GM23248 (cell line): ENCODE results near the gene THAP8. TPM values are rescaled to one million over a fixed set of nuclear protein-coding genes. Genes with fewer than 3 reads are reported as not detected.

ENCODE experiments used
- DNase-seq: peaks from one replicate; pipeline ENCODE4 v3.0.0-alpha.2; 2015
- H2AFZ ChIP-seq: fragments of 200-600 bp; sonication (generic); 2 replicates; pipeline ENCODE4 v1.6.1; 2016; ENCODE audit warnings: antibody characterized with exemption
- H3F3A ChIP-seq: fragments of 200-600 bp; sonication (generic); 2 replicates; pipeline ENCODE4 v1.6.1; 2016; ENCODE audit warnings: mild to moderate bottlenecking, antibody characterized with exemption, mixed run types; ENCODE audit not compliant: insufficient read depth
- H3K27ac ChIP-seq: fragments of 200-600 bp; sonication (generic); 2 replicates; pipeline ENCODE4 v1.5.1; 2016; ENCODE audit warnings: mild to moderate bottlenecking
- H3K27me3 ChIP-seq: fragments of 200-600 bp; sonication (generic); replicated peaks from 2 replicates; pipeline ENCODE4 v1.6.1; 2016; ENCODE audit warnings: mild to moderate bottlenecking; ENCODE audit not compliant: insufficient read depth
- H3K36me3 ChIP-seq: fragments of 200-600 bp; sonication (generic); 2 replicates; pipeline ENCODE4 v1.6.1; 2016; ENCODE audit warnings: low read depth, mild to moderate bottlenecking
- H3K4me1 ChIP-seq: fragments of 200-600 bp; sonication (generic); 2 replicates; pipeline ENCODE4 v1.6.1; 2016; ENCODE audit warnings: mild to moderate bottlenecking; ENCODE audit not compliant: insufficient read depth
- H3K4me2 ChIP-seq: fragments of 200-600 bp; sonication (generic); one replicate; pipeline ENCODE4 v1.6.1; 2016; ENCODE audit warnings: mild to moderate bottlenecking; ENCODE audit not compliant: unreplicated experiment
- H3K4me3 ChIP-seq: fragments of 200-600 bp; sonication (generic); 2 replicates; pipeline ENCODE4 v1.5.1; 2016; ENCODE audit warnings: mild to moderate bottlenecking
- H3K79me2 ChIP-seq: fragments of 200-600 bp; sonication (generic); 2 replicates; pipeline ENCODE4 v1.6.1; 2016; ENCODE audit warnings: mild to moderate bottlenecking; ENCODE audit not compliant: insufficient read depth
- H3K9ac ChIP-seq: fragments of 200-600 bp; sonication (generic); 2 replicates; pipeline ENCODE4 v1.6.1; 2016; ENCODE audit warnings: mild to moderate bottlenecking
- H3K9me2 ChIP-seq: fragments of 200-600 bp; sonication (generic); 2 replicates; pipeline ENCODE4 v1.6.1; 2016; ENCODE audit warnings: mixed run types, mild to moderate bottlenecking, moderate library complexity; ENCODE audit not compliant: insufficient read depth
- H3K9me3 ChIP-seq: fragments of 200-600 bp; sonication (generic); one replicate; pipeline ENCODE4 v1.6.1; 2017; ENCODE audit warnings: low read depth
- H4K20me1 ChIP-seq: fragments of 200-600 bp; sonication (generic); 2 replicates; pipeline ENCODE4 v1.6.0; 2016; ENCODE audit not compliant: insufficient read depth
- EZH2 ChIP-seq: fragments of 200-600 bp; sonication (generic); IDR thresholded peaks from 2 replicates; pipeline ENCODE4 v1.6.1; 2018; ENCODE audit warnings: antibody characterized with exemption, mild to moderate bottlenecking; ENCODE audit not compliant: insufficient read depth, poor library complexity, severe bottlenecking
- EZH2phosphoT487 ChIP-seq: fragments of 200-600 bp; sonication (generic); IDR thresholded peaks from 2 replicates; pipeline ENCODE4 v1.6.1; 2018; ENCODE audit warnings: antibody characterized with exemption, moderate library complexity, mild to moderate bottlenecking, low read depth; ENCODE audit not compliant: insufficient read depth
- WGBS, 2 experiments: methylation state at CpG; one replicate each; pipeline ENCODE4 v1.1.6; 2015 to 2017; ENCODE audit warnings: low lambda C conversion rate in 2 of 2, low coverage in 1 of 2; ENCODE audit errors: missing lambda C conversion rate in 2 of 2; 5-methylcytosine and 5-hydroxymethylcytosine counted together
- in situ Hi-C: fragments of 300-500 bp; cut with MboI; formaldehyde crosslinking; loops from 2 replicates; pipeline ENCODE4 v1.15.0; 2020
- polyA plus RNA-seq: library from polyadenylated mRNA; unstranded; fragments of >200 nt; fragmentation: Nextera tagmentation; extraction: Ambion mirVana; gene quantifications from 2 replicates; pipeline ENCODE4 v1.2.1, GENCODE V29; 2016
- total RNA-seq: library from RNA; depleted of rRNA; stranded (reverse); fragments of >200 nt; shearing (Covaris generic); gene quantifications from 2 replicates; pipeline ENCODE4 v1.2.3, GENCODE V29; 2014

The THAP8 gene
- total and polyA plus RNA-seq, 2 experiments from 2014 or later, result 3.8 to 12.8 TPM

- peak within 1 kb of the TSS; percentile 89 for H2AFZ ChIP-seq
- peak within 1 kb of the TSS; percentile 99 for H3K4me2 ChIP-seq
- DNase-seq, result peak; percentile 100
- H3K79me2 ChIP-seq, result peaks cover 14% of the 10 kb centered on the region
- peak within 1 kb of the TSS; percentile 98 for H3K4me3 ChIP-seq
- H4K20me1 ChIP-seq, result no peaks in the 10 kb centered on the region
- TF ChIP-seq EZH2 (no peak), EZH2phosphoT487 (no peak)
- H3K27ac ChIP-seq, result peak within 1 kb of the TSS; percentile 34
- no peaks in the 10 kb centered on the region for H3K4me1 ChIP-seq
- H3K9me3 ChIP-seq, result no peaks in the 10 kb centered on the region
- no peaks in the 10 kb centered on the region for H3K9me2 ChIP-seq
- in situ Hi-C loops, result no loop called here
- WGBS, 2 experiments, result 2 to 4% methylated on average over 40 to 42 of the region's 42 CpGs
- H3K9ac ChIP-seq, result peak within 1 kb of the TSS; percentile 91
- peaks cover 6% of the 10 kb centered on the region; the same call in 1 of the 2 replicates for H3K36me3 ChIP-seq
- H3K27me3 ChIP-seq, result no peaks in the 10 kb centered on the region
- H3F3A ChIP-seq, result peaks cover 8% of the 10 kb centered on the region; the same call in 1 of the 2 replicates
These were observed 39.8 kb downstream of the THAP8 start, which contains the start of gene ALKBH6 for GRCh38 chr19:36014012-36014924. Gene ALKBH6, minus strand, starts transcription at chr19:36014213. Its CDS starts 816 bp downstream, at chr19:36013397.

GRCh38 chr19:36013280-36014011, 40.6 kb downstream of the THAP8 start:
- peak overlapping the region; percentile 34 for H3K27ac ChIP-seq
- H3K4me2 ChIP-seq, result peak overlapping the region; percentile 99
- peaks cover 14% of the 10 kb centered on the region for H3K79me2 ChIP-seq
- no peaks in the 10 kb centered on the region for H3K27me3 ChIP-seq
- H4K20me1 ChIP-seq, result no peaks in the 10 kb centered on the region
- H3K9me2 ChIP-seq, result no peaks in the 10 kb centered on the region
- in situ Hi-C loops, result no loop called here
- H3F3A ChIP-seq, result peaks cover 8% of the 10 kb centered on the region; the same call in 1 of the 2 replicates
- H3K4me3 ChIP-seq, result peak overlapping the region; percentile 98
- H2AFZ ChIP-seq, result peak overlapping the region; percentile 89
- H3K4me1 ChIP-seq, result peaks cover 4% of the 10 kb centered on the region; the same call in 1 of the 2 replicates
- TF ChIP-seq EZH2, result no peak
- TF ChIP-seq EZH2phosphoT487, result no peak
- H3K36me3 ChIP-seq, result peaks cover 6% of the 10 kb centered on the region; the same call in 1 of the 2 replicates
- H3K9ac ChIP-seq, result peak overlapping the region; percentile 91
- H3K9me3 ChIP-seq, result no peaks in the 10 kb centered on the region
- DNase-seq, result peak; percentile 28
- WGBS, 2 experiments, result 13 to 15% methylated on average over 15 of the region's 15 CpGs

GRCh38 chr19:36010402-36010801, 43.7 kb downstream of the THAP8 start:
- DNase-seq, result no peak
- H3K9me2 ChIP-seq, result no peaks in the 10 kb centered on the region
- TF ChIP-seq EZH2phosphoT487, result no peak
- no peak for TF ChIP-seq EZH2
- H3K4me2 ChIP-seq, result no peak overlapping the region
- in situ Hi-C loops, result no loop called here
- H3K27me3 ChIP-seq, result no peaks in the 10 kb centered on the region
- H3K4me3 ChIP-seq, result no peak overlapping the region
- WGBS, 2 experiments, result 93 to 94% methylated on average over 11 of the region's 11 CpGs
- H3K9ac ChIP-seq, result no peak overlapping the region
- no peaks in the 10 kb centered on the region for H3K36me3 ChIP-seq
- H4K20me1 ChIP-seq, result no peaks in the 10 kb centered on the region
- H3K4me1 ChIP-seq, result peaks cover 4% of the 10 kb centered on the region; the same call in 1 of the 2 replicates
- H3K27ac ChIP-seq, result no peak overlapping the region
- no peaks in the 10 kb centered on the region for H3K9me3 ChIP-seq
- no peak overlapping the region for H2AFZ ChIP-seq
- H3K79me2 ChIP-seq, result peaks cover 14% of the 10 kb centered on the region
- H3F3A ChIP-seq, result peaks cover 8% of the 10 kb centered on the region; the same call in 1 of the 2 replicates
